Aorta (tissue), 5 donors: ENCODE data around the gene NTN5. TPM values are rescaled to one million over a fixed set of nuclear protein-coding genes. Genes with fewer than 3 reads are reported as not detected.
"Not testable (repeated sequence)": the region's sequence is repeated elsewhere in the genome, so short reads cannot be mapped to it uniquely, and the experiment has no call there.

Experiments used
- ATAC-seq: fragments of 200-7000 bp; cut with Tn5 transposase; one replicate; pipeline ENCODE4 v1.9.1; 2022; ENCODE audit warnings: moderate library complexity; ENCODE audit not compliant: low FRiP score
- DNase-seq, 2 donors: peaks; one replicate each; pipeline ENCODE4 v3.0.0-alpha.2; 2020
- H3K27ac ChIP-seq, 2 donors: one replicate each; pipeline ENCODE4 v1.5.1; 2013; ENCODE audit warnings: low read length in 2 of 2, mild to moderate bottlenecking in 2 of 2, moderate library complexity in 2 of 2, control low read depth in 1 of 2, inconsistent platforms in 1 of 2, low read depth in 1 of 2
- H3K27me3 ChIP-seq, 2 donors: one replicate each; pipeline ENCODE4 v1.6.1; 2013; ENCODE audit warnings: control low read depth in 1 of 2, low read length in 1 of 2, mild to moderate bottlenecking in 1 of 2, moderate library complexity in 1 of 2; ENCODE audit not compliant: insufficient read depth in 2 of 2, control insufficient read depth in 1 of 2
- H3K36me3 ChIP-seq, 2 donors: one replicate each; pipeline ENCODE4 v1.6.1; 2013; ENCODE audit warnings: control low read depth in 1 of 2, low read length in 1 of 2, mild to moderate bottlenecking in 1 of 2; ENCODE audit not compliant: insufficient read depth in 2 of 2, control insufficient read depth in 1 of 2
- H3K4me1 ChIP-seq, 2 donors: one replicate each; pipeline ENCODE4 v1.6.1; 2013; ENCODE audit warnings: low read length in 2 of 2, control low read depth in 1 of 2, mild to moderate bottlenecking in 1 of 2, moderate library complexity in 1 of 2; ENCODE audit not compliant: insufficient read depth in 2 of 2, control insufficient read depth in 1 of 2
- H3K4me3 ChIP-seq, 2 donors: one replicate each; pipeline ENCODE4 v1.5.1; 2013; ENCODE audit warnings: low read length in 2 of 2, control low read depth in 1 of 2, mild to moderate bottlenecking in 1 of 2
- H3K9me3 ChIP-seq: one replicate; pipeline ENCODE4 v1.6.1; 2013; ENCODE audit warnings: mild to moderate bottlenecking, low read length; ENCODE audit not compliant: control insufficient read depth
- WGBS, 2 donors: extraction: QIAGEN DNeasy Blood & Tissue Kit; methylation state at CpG; one replicate each; pipeline ENCODE4 v1.1.7; 2013; 5-methylcytosine and 5-hydroxymethylcytosine counted together
- intact Hi-C, 2 donors: fragments of 100-400 bp; cut with DNase I; formaldehyde crosslinking; loops; one replicate each; pipeline versions ENCODE4 v1.14.2 to v1.15.0; 2022
- polyA plus RNA-seq, 2 donors: library from polyadenylated mRNA; stranded (reverse); fragments of 200-250 nt; gene quantifications; one replicate each; pipeline ENCODE4 v1.2.3, GENCODE V29; 2013
- total RNA-seq, 2 donors: library from RNA; stranded (reverse); fragmentation: NEBNext Ultra II Directional; extraction: Animal tissue kit (Norgen Biotek cat#: 25700); gene quantifications; one replicate each; pipeline ENCODE4 v1.2.1, GENCODE V29; 2021
- donor health status: healthy with polysubstance abuse.
- donor health status: Bipolar disorder and iron deficiency.
- donor health status: DM: no; HTN: no; CAD: no.
- donor health status: DM: no; HTN: no; CAD: no.
- donor health status: DM: yes; HTN: yes; CAD: no.

Gene NTN5
- total and polyA plus RNA-seq, 4 donors = 0.52 to 2.0 (median 0.96) TPM; not detected in 1

GRCh38 chr19:48632692-48633147, 40.1 kb downstream of the NTN5 start:
- Histone ChIP-seq H3K36me3 (no peaks in the 10 kb centered on the region), H3K4me3 (no peak overlapping the region), H3K9me3 (no peaks in the 10 kb centered on the region), H3K27me3 (no peaks in the 10 kb centered on the region), H3K4me1 (no peaks in the 10 kb centered on the region), H3K27ac (no peak overlapping the region)
- intact Hi-C loops = loop anchor here in 1 of 2 donors (10.0 kb wide), 1 partner anchor 1358 kb away; the partner anchor contains the start of gene INAFM1
- ATAC-seq = no peak
- DNase-seq = no peak

GRCh38 chr19:48632286-48632685, 40.5 kb downstream of the NTN5 start:
- not testable (repeated sequence) for H3K4me3 ChIP-seq, H3K27me3 ChIP-seq, H3K27ac ChIP-seq, H3K36me3 ChIP-seq, H3K4me1 ChIP-seq, ATAC-seq, DNase-seq, H3K9me3 ChIP-seq
- intact Hi-C loops = loop anchor here in 1 of 2 donors (10.0 kb wide), 1 partner anchor 1357 kb away; the partner anchor contains the start of gene INAFM1
- WGBS, 2 donors = 85 to 93% methylated on average over 11 of the region's 11 CpGs

GRCh38 chr19:48631225-48631624, 41.6 kb downstream of the NTN5 start:
- DNase-seq (no peak), ATAC-seq (no peak)
- Histone ChIP-seq H3K27me3 (no peaks in the 10 kb centered on the region), H3K36me3 (no peaks in the 10 kb centered on the region), H3K9me3 (no peaks in the 10 kb centered on the region), H3K4me3 (no peak overlapping the region), H3K27ac (peak overlapping the region in 1 of 2 donors; percentile 14), H3K4me1 (no peaks in the 10 kb centered on the region)
- WGBS, 2 donors = 68 to 77% methylated on average over 3 of the region's 3 CpGs
- intact Hi-C loops = loop anchor here in 1 of 2 donors (10.0 kb wide), 1 partner anchor 1356 kb away; the partner anchor contains the start of gene INAFM1

- 9% methylated on average over 47 of the region's 47 CpGs for WGBS, 2 donors
- H3K4me3 ChIP-seq = no peak overlapping the region
- H3K36me3 ChIP-seq = no peaks in the 10 kb centered on the region
- H3K9me3 ChIP-seq = no peaks in the 10 kb centered on the region
- peak overlapping the region in 1 of 2 donors; percentile 14 for H3K27ac ChIP-seq
- DNase-seq = peak; percentile 91
- no peaks in the 10 kb centered on the region for H3K4me1 ChIP-seq
- no peak for ATAC-seq
- intact Hi-C loops = loop anchor here in 1 of 2 donors (10.0 kb wide), 1 partner anchor 1356 kb away; the partner anchor contains the start of gene INAFM1
- H3K27me3 ChIP-seq = no peaks in the 10 kb centered on the region
These were observed 42.3 kb downstream of the NTN5 start for GRCh38 chr19:48630296-48631063.

GRCh38 chr19:48629599-48630295, 43.1 kb downstream of the NTN5 start:
- Histone ChIP-seq H3K4me1 (no peaks in the 10 kb centered on the region), H3K9me3 (no peaks in the 10 kb centered on the region), H3K4me3 (no peak overlapping the region), H3K36me3 (no peaks in the 10 kb centered on the region), H3K27me3 (no peaks in the 10 kb centered on the region), H3K27ac (peak overlapping the region in 1 of 2 donors; percentile 18)
- ATAC-seq = peak; percentile 4
- intact Hi-C loops = loop anchor here in 1 of 2 donors (10.0 kb wide), 1 partner anchor 1355 kb away; the partner anchor contains the start of gene INAFM1
- 42 to 44% methylated on average over 44 to 48 of the region's 48 CpGs for WGBS, 2 donors
- DNase-seq = peak; percentile 65 to 82

- H3K4me1 ChIP-seq = no peaks in the 10 kb centered on the region
- H3K36me3 ChIP-seq = no peaks in the 10 kb centered on the region
- DNase-seq (no peak), ATAC-seq (no peak)
- H3K4me3 ChIP-seq = no peak overlapping the region
- WGBS, 2 donors = 86 to 89% methylated on average over 22 of the region's 22 CpGs
- intact Hi-C loops = no loop called here
- H3K9me3 ChIP-seq = no peaks in the 10 kb centered on the region
- H3K27ac ChIP-seq = peak overlapping the region in 1 of 2 donors; percentile 18
- H3K27me3 ChIP-seq = no peaks in the 10 kb centered on the region
These were observed 43.6 kb downstream of the NTN5 start for GRCh38 chr19:48629297-48629598.

GRCh38 chr19:48628486-48629296, 44.1 kb downstream of the NTN5 start:
- no peaks in the 10 kb centered on the region for H3K27me3 ChIP-seq
- H3K27ac ChIP-seq = no peak overlapping the region
- H3K4me3 ChIP-seq = no peak overlapping the region
- DNase-seq (peak in 1 of 2 donors; percentile 75), ATAC-seq (no peak)
- no peaks in the 10 kb centered on the region for H3K36me3 ChIP-seq
- no peaks in the 10 kb centered on the region for H3K4me1 ChIP-seq
- WGBS, 2 donors = 84 to 86% methylated on average over 34 of the region's 34 CpGs
- intact Hi-C loops = no loop called here
- H3K9me3 ChIP-seq = no peaks in the 10 kb centered on the region

- peak in 1 of 2 donors; percentile 70 for DNase-seq
- H3K4me1 ChIP-seq = no peaks in the 10 kb centered on the region
- H3K27ac ChIP-seq = no peak overlapping the region
- no peak for ATAC-seq
- H3K36me3 ChIP-seq = no peaks in the 10 kb centered on the region
- H3K4me3 ChIP-seq = no peak overlapping the region
- WGBS, 2 donors = 81 to 92% methylated on average over 13 to 17 of the region's 17 CpGs
- H3K9me3 ChIP-seq = no peaks in the 10 kb centered on the region
- H3K27me3 ChIP-seq = no peaks in the 10 kb centered on the region
- intact Hi-C loops = no loop called here
These were observed 44.9 kb downstream of the NTN5 start for GRCh38 chr19:48627865-48628314.
